Mesenchymal stem cell (in vitro differentiated cells and primary cell): ENCODE data around the gene NCOA4. TPM values are rescaled to one million over a fixed set of nuclear protein-coding genes. Genes with fewer than 3 reads are reported as not detected.
"Not testable (repeated sequence)": the region's sequence is repeated elsewhere in the genome, so short reads cannot be mapped to it uniquely, and the experiment has no call there.

Experiments
- DNase-seq: peaks from one replicate; pipeline ENCODE4 v3.0.0-alpha.2; 2013
- H2AFZ ChIP-seq: one replicate; pipeline ENCODE4 v1.6.1; 2013; ENCODE audit warnings: low read depth, mild to moderate bottlenecking, control low read depth, inconsistent platforms, low read length, moderate library complexity
- H2AK5ac ChIP-seq: 2 replicates; pipeline ENCODE4 v1.6.1; 2013; ENCODE audit warnings: low read length, moderate library complexity, mild to moderate bottlenecking, inconsistent platforms; ENCODE audit not compliant: severe bottlenecking
- H2BK120ac ChIP-seq: one replicate; pipeline ENCODE4 v1.6.1; 2013; ENCODE audit warnings: low read depth, mild to moderate bottlenecking, inconsistent platforms, low read length, moderate library complexity
- H2BK12ac ChIP-seq, 2 experiments: one replicate each; pipeline ENCODE4 v1.6.1; 2013; ENCODE audit warnings: inconsistent platforms in 2 of 2, low read length in 2 of 2, mild to moderate bottlenecking in 2 of 2, moderate library complexity in 2 of 2, control low read depth in 1 of 2
- H2BK15ac ChIP-seq: one replicate; pipeline ENCODE4 v1.6.1; 2013; ENCODE audit warnings: mild to moderate bottlenecking, low read depth, inconsistent platforms; ENCODE audit not compliant: poor library complexity, severe bottlenecking
- H2BK5ac ChIP-seq: 2 replicates; pipeline ENCODE4 v1.6.1; 2013; ENCODE audit warnings: low read depth, mild to moderate bottlenecking, low read length, control low read depth, inconsistent platforms; ENCODE audit not compliant: poor library complexity, severe bottlenecking
- H3K14ac ChIP-seq, 2 experiments: one replicate each; pipeline ENCODE4 v1.6.1; 2013; ENCODE audit warnings: inconsistent platforms in 2 of 2, low read length in 2 of 2, control low read depth in 1 of 2, mild to moderate bottlenecking in 1 of 2, moderate library complexity in 1 of 2
- H3K18ac ChIP-seq, 2 experiments: one replicate each; pipeline ENCODE4 v1.6.1; 2013; ENCODE audit warnings: inconsistent platforms in 2 of 2, low read length in 2 of 2, control low read depth in 1 of 2, low read depth in 1 of 2, mild to moderate bottlenecking in 1 of 2
- H3K23ac ChIP-seq, 2 experiments: one replicate each; pipeline ENCODE4 v1.6.1; 2013; ENCODE audit warnings: inconsistent platforms in 2 of 2, low read length in 2 of 2, mild to moderate bottlenecking in 2 of 2, moderate library complexity in 2 of 2, control low read depth in 1 of 2
- H3K27ac ChIP-seq: 2 replicates; pipeline ENCODE4 v1.5.1; 2013; ENCODE audit warnings: mild to moderate bottlenecking, moderate library complexity, low read length, control low read depth, inconsistent platforms; ENCODE audit not compliant: poor library complexity, severe bottlenecking
- H3K27me3 ChIP-seq, 2 experiments: 2 replicates each; pipeline versions ENCODE4 v1.6.1 to v1.7.0; 2013; ENCODE audit warnings: low read length in 2 of 2, mild to moderate bottlenecking in 2 of 2, moderate library complexity in 2 of 2, control low read depth in 1 of 2, inconsistent platforms in 1 of 2; ENCODE audit not compliant: control insufficient read depth in 1 of 2, insufficient read depth in 1 of 2
- H3K36me3 ChIP-seq, 2 experiments: 2 replicates each; pipeline versions ENCODE4 v1.6.1 to v1.7.0; 2013; ENCODE audit warnings: low read length in 2 of 2, control low read depth in 1 of 2, inconsistent platforms in 1 of 2, low read depth in 1 of 2, mild to moderate bottlenecking in 1 of 2; ENCODE audit not compliant: insufficient read depth in 2 of 2, control insufficient read depth in 1 of 2
- H3K4ac ChIP-seq, 2 experiments: one replicate each; pipeline ENCODE4 v1.6.1; 2013; ENCODE audit warnings: inconsistent platforms in 2 of 2, low read length in 2 of 2, mild to moderate bottlenecking in 2 of 2, moderate library complexity in 2 of 2, control low read depth in 1 of 2, low read depth in 1 of 2
- H3K4me1 ChIP-seq: 2 replicates; pipeline ENCODE4 v1.6.1; 2013; ENCODE audit warnings: low read depth, low read length, control low read depth; ENCODE audit not compliant: control insufficient read depth, insufficient read depth
- H3K4me2 ChIP-seq: 2 replicates; pipeline ENCODE4 v1.6.1; 2013; ENCODE audit warnings: low read length, mild to moderate bottlenecking, inconsistent platforms; ENCODE audit not compliant: poor library complexity, severe bottlenecking
- H3K4me3 ChIP-seq, 2 experiments: 2 replicates each; pipeline versions ENCODE4 v1.5.1 to v1.7.0; 2013; ENCODE audit warnings: low read length in 2 of 2, mild to moderate bottlenecking in 2 of 2, control low read depth in 1 of 2, low read depth in 1 of 2; ENCODE audit not compliant: insufficient read depth in 1 of 2
- H3K79me1 ChIP-seq: replicated peaks from 2 replicates; pipeline ENCODE4 v1.6.1; 2013; ENCODE audit warnings: mild to moderate bottlenecking, control low read depth, low read length, inconsistent platforms; ENCODE audit not compliant: poor library complexity, severe bottlenecking
- H3K9ac ChIP-seq: 2 replicates; pipeline ENCODE4 v1.7.0; 2013; ENCODE audit warnings: mild to moderate bottlenecking, low read length, moderate library complexity
- H3K9me3 ChIP-seq: 2 replicates; pipeline ENCODE4 v1.7.0; 2013; ENCODE audit warnings: mild to moderate bottlenecking, low read length; ENCODE audit not compliant: control insufficient read depth
- H4K8ac ChIP-seq: one replicate; pipeline ENCODE4 v1.6.1; 2013; ENCODE audit warnings: inconsistent platforms, mild to moderate bottlenecking, low read length, moderate library complexity
- H4K91ac ChIP-seq: one replicate; pipeline ENCODE4 v1.6.1; 2013; ENCODE audit warnings: mild to moderate bottlenecking, low read length, inconsistent platforms
- WGBS: methylation state at CpG from one replicate; pipeline ENCODE4 v1.1.7; 2013; ENCODE audit warnings: mixed read lengths; 5-methylcytosine and 5-hydroxymethylcytosine counted together
- small RNA-seq: library from polyadenylated mRNA; stranded (forward); fragments of <200 nt; extraction: miRNeasy Mini kit (QIAGEN cat#:217004); gene quantifications from one replicate; pipeline ENCODE3, GENCODE V24; 2013; ENCODE audit warnings: low read depth

Gene NCOA4

DNA sequence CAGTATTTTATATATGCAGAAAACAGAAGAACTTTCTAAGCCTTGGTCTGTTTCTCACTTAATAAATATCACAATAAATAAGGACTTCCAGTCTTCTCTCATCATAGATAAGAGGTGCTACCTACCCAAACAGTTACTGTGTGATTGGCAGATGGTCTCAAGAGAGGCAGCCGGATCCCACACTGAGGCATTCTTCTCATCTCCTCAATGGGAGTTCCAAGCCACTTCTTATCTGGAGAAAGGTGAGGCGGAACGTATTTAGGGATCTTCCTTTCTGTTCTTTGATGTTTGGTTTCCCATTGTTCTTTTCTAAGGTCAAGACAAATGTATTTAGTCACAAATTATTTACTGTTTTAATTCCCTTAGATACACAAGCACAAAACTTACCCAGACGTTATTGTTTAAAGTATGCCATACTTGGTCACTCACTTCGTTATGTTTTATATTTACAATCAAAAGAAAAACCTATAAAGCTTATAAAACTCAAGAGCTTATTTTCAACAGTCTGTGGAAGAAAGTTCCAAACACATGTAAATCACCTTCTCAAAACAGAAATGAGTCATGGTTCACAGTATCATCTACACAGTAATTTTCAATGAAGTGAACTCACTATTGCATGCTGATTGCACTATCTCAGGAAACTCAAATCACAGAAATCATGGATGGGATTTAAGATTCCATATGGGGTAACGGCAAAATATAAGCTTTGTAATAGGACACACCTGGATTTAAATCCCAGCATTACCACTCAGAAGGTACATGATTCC is 67.6 kb downstream of the NCOA4 start:
- H2BK5ac ChIP-seq, H2AK5ac ChIP-seq, DNase-seq, H3K9me3 ChIP-seq, H2AFZ ChIP-seq, H2BK12ac ChIP-seq, H4K91ac ChIP-seq, H3K4me3 ChIP-seq, H3K27ac ChIP-seq, H3K27me3 ChIP-seq, H3K4me1 ChIP-seq, H3K18ac ChIP-seq, H3K4me2 ChIP-seq, H2BK15ac ChIP-seq, H3K4ac ChIP-seq, H3K9ac ChIP-seq, H3K36me3 ChIP-seq, H3K14ac ChIP-seq, H3K23ac ChIP-seq, H4K8ac ChIP-seq, H2BK120ac ChIP-seq, H3K79me1 ChIP-seq: not testable (repeated sequence)
- 100% methylated on average over 1 of the region's 6 CpGs for WGBS

DNA sequence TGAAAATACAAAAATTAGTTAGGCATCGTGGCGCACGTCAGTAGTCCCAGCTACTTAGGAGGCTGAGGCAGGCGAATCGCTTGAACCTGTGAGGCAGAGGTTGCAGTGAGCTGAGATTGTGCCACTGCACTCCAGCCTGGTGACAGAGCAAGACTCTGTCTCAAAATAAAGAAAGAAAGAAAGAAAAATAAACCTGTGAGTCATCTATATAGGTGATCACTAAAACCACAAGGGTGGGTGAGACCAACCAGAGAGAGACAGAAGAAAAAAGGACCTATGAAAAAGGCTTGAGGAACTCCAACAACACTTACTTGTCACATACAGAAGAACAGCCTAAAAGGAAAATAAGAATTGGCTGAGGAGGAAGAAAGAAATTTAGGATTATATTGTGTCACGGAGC is 72.5 kb downstream of the NCOA4 start:
- not testable (repeated sequence) for H3K14ac ChIP-seq, H2AK5ac ChIP-seq, H3K4me2 ChIP-seq, H3K79me1 ChIP-seq, H2BK5ac ChIP-seq, H3K27me3 ChIP-seq, H4K8ac ChIP-seq, H2BK15ac ChIP-seq, H3K18ac ChIP-seq, H3K4me1 ChIP-seq, H3K9me3 ChIP-seq, H3K27ac ChIP-seq, H2BK120ac ChIP-seq, H4K91ac ChIP-seq, H3K4me3 ChIP-seq, H2AFZ ChIP-seq, H3K23ac ChIP-seq, H3K4ac ChIP-seq, H3K9ac ChIP-seq, H3K36me3 ChIP-seq, H2BK12ac ChIP-seq, DNase-seq
- 100% methylated on average over 6 of the region's 6 CpGs for WGBS

DNA sequence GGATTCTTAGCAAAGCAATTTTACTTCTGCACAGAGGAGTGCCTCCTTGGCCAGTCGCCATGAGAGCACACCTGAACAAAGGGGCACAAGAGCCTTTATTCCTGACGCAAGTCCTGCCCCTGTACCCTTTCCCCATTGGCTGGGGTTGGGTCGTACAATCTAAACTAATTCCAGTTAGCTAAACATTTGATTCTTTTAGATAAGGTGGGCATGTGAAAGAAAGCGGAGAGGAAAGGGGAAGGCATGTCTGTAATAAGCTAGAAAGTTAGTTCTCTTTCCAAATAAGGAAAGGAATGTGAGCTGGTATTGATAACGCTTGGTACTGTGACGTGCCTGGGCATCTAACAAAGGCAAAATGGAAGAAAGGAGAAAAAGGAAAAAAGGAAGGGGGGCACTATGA is 73.8 kb downstream of the NCOA4 start:
- WGBS: no CpG with 5 or more reads among the region's 6 CpGs

More for the DNA sequence above, 73.8 kb downstream of the NCOA4 start:
- H3K23ac ChIP-seq, H2BK120ac ChIP-seq, H3K4ac ChIP-seq, H3K4me1 ChIP-seq, H2BK15ac ChIP-seq, H2AK5ac ChIP-seq, H2AFZ ChIP-seq, H3K4me3 ChIP-seq, H3K18ac ChIP-seq, H3K36me3 ChIP-seq, H3K4me2 ChIP-seq, H4K8ac ChIP-seq, H3K27me3 ChIP-seq, DNase-seq, H3K14ac ChIP-seq, H3K9ac ChIP-seq, H4K91ac ChIP-seq, H3K27ac ChIP-seq, H2BK12ac ChIP-seq, H3K79me1 ChIP-seq, H2BK5ac ChIP-seq, H3K9me3 ChIP-seq: not testable (repeated sequence)

Small RNA genes within 50 kb of the gene (small RNA-seq; reads per million reads assigned to genes)
- not detected for gene SNORA74C-1
